NCI-H1105 (cell line): ENCODE measurements around the gene ANKS1B.
A peak's percentile ranks its signal among the peaks of the same experiment; 100 is the strongest.

Experiments used
- DNase-seq: peaks from one replicate; lab custom pipeline; 2025; lab: John Stamatoyannopoulos, UW

The ANKS1B gene

DNA sequence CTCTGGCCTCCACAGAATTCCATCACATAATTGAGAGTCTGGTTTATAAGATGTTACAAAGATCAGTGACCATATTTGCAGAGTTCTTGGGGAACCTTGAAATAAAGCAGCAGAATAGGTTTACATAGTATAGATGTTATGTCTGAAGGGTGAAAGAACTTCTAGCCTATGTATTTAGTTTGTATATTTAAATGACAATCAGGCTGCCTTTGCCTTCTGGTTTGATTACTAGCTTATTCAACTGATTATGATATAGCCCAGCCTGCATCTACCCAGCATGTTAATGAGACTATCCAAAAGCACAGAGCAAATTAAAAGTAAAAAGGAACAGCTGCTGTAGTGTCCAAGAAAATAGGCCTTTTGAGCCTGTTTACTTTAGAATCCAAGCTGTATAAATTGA is 1254.3 kb downstream of the ANKS1B start:
- no peak for DNase-seq

GRCh38 chr12:98727196-98727595 is 1257.5 kb downstream of the ANKS1B start:
- DNase-seq, result no peak

GRCh38 chr12:98725476-98726247 is 1259.1 kb downstream of the ANKS1B start:
- DNase-seq, result peak; percentile 39

DNA sequence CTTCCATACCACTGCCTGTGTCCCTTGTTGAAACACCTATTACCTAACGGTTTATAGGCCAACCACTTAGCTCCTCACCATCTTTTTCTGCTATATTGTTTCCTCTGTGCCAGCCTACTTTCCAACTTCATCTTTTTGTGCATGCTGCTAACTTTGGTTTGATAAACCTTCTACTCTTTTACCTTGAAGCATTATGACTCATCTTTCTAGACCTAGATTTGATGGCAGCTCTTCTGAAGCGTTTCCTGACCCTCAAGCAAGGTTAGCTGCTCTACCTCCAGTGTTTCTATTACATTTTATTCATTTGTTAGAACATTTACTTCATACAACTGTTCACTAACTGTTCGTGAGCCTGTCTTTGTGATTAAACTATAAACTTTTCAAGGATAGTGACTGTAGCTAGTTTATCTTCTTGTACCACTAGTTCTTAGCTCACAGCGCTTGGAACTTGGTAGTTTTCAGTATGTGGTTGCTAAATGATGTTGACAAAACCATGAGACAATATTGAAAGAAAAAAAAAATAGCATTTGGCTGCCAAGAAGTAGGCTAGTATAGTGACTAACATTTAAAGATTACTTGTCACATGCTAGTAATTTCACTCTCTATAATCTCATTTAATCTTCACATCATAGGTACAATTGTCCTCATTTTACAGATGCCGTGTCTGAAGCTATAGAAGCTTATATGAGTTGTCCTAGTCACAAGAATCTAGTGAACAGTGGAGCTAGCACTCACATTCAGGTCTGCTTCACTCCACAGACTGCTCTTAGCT is 1260.2 kb downstream of the ANKS1B start:
- no peak for DNase-seq

- DNase-seq, result no peak
These were observed 1263.5 kb downstream of the ANKS1B start for GRCh38 chr12:98721204-98721702.

- DNase-seq, result no peak
These were observed 1264.9 kb downstream of the ANKS1B start for GRCh38 chr12:98719515-98720504.

- no peak for DNase-seq
These were observed 1270.3 kb downstream of the ANKS1B start for GRCh38 chr12:98714426-98714825.

DNA sequence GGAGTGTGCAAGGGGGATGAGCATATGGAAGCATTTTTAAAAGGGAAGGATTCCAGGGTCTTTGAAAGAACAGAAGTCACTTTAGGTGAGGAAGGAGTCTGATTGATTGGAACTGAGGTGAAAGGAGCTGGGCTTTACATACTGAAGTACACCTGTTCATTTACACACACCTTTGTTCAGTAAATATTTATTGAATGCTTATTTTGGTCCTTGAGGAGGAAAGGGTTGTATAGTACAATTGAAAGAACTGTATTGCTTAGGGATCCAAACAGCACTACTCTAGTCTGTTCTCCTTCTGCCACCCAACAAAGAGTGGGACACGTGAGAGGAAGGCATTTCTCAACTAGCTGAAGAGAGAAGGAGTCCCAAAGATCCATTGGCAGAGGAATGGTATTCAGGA is 1275.7 kb downstream of the ANKS1B start:
- DNase-seq, result no peak

- DNase-seq, result no peak
These were observed 1283.6 kb downstream of the ANKS1B start for GRCh38 chr12:98701166-98701565.

DNA sequence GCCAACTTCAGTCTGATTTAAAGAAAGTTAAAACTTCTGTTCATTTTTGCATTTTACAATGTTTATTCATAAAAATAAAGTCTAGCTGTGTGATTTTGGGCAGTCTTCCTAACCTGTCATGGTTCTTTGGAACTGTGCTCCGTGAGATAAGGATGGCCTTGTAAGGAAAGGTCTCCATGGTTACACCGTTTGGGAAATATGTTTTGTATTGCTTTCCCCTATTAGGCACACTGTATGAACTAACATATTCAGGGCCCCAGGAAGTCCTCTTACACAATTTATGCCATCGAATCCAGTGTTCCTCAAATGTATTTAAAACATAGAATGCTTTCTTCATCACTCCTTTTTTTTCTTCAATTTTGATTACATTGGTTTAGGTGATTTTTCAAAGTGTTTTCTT is 1285.2 kb downstream of the ANKS1B start:
- no peak for DNase-seq

GRCh38 chr12:98698603-98699463 is 1285.9 kb downstream of the ANKS1B start:
- peak; percentile 60 for DNase-seq

- no peak for DNase-seq
These were observed 1287.5 kb downstream of the ANKS1B start for GRCh38 chr12:98697209-98697608.

- no peak for DNase-seq
These were observed 1288.6 kb downstream of the ANKS1B start for GRCh38 chr12:98696036-98696646.

DNA sequence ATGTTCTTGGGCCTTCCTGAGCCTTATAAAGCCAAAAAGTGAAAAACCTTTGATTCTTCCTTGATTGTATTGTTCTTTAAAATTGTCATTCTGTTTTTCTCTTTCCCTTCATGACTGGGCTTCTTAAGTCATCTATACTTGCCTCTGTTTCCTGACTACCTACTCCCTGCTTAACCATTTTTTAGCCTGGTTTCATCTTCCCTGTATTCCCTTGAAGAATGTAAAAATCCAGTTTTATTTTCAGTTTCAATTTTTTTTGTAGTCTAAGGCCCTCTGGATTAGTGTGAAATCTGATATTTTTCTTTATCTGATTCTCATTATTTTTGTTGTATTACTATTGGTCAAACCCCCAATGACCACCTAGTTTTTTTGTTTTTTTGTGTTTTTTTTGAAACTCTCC is 1293.4 kb downstream of the ANKS1B start:
- no peak for DNase-seq

DNA sequence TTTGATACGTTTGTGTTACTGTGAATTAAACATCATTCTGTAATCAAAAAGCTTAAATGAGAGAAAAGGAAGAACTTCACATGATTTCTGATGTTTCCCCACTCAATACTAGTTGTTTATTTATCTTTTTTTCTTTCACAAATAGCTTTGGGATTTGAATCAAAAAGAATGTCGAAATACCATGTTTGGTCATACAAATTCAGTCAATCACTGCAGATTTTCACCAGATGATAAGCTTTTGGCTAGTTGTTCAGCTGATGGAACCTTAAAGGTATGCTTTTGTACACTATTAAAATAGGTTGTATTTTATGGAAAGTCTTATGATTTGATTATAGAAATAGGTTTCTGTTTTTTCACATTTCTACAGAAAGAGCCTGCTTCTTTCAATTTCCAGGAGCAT is 1298.1 kb downstream of the ANKS1B start:
- DNase-seq, result no peak
